Fibroblast of skin of abdomen (primary cell): ENCODE measurements around the gene CACNA2D1.
A peak's percentile ranks its signal among the peaks of the same experiment; 100 is the strongest.

Experiments used
- DNase-seq: peaks from one replicate; pipeline ENCODE4 v3.0.0-alpha.2; 2013

Gene CACNA2D1

DNA sequence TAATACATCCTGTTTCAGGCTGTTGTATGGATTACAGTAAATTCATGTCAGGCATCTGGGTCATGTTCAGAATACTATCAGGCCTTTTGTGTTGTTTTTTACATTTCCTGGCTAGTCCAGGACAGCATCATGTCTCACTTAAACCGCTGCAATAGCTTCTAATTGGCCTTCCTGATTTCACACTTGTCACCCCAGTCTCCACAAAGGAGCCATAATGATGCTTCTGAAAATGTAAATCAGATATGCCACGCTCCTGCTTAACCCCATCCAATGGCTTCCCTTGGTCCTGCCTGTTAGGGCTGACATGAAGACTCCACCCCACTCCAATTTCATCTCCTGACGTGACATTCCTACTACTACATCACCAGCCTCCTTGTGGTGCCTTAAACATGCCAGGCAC, 220.0 kb downstream of the CACNA2D1 start:
- no peak for DNase-seq

DNA sequence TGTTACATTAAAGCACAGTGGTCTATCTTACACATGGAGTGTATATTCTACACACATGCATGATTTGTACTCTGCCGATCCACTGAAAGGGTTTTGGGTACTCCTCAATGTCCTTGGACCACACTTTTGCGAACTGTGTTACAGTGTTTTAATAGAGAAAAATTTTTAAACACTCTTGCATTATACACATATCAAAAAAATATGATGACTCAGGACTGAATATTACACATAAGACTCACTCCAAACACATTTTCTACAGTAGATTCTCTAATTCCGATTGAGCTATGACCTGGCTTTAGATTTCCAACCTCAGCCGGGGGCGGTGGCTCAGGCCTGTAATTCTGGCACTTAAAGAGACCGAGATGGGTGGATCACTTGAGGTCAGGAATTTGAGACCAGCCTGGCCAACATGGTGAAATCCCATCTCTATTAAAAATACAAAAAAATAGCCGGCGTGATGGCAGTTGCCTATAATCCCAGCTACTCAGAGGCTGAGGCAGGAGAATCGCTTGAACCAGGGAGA, 222.4 kb downstream of the CACNA2D1 start:
- no peak for DNase-seq

DNA sequence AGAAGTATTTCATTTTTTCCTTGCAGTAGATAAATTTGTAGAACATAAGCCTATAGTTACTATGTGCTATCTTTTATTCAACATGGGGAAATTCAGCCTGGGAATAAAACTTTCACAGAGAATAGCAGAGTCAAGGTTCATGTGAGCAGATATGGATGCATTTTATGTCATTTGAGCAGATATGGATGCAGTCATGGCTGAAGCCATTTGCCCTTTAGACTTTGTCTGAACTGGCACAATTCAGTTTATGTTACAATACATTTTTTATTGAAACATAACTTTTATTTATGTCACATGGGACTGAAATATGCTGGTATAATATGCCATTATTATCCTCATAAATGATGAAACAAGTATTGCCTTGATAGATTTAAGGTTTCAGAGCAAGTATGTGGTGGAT, 231.1 kb downstream of the CACNA2D1 start:
- DNase-seq = no peak

DNA sequence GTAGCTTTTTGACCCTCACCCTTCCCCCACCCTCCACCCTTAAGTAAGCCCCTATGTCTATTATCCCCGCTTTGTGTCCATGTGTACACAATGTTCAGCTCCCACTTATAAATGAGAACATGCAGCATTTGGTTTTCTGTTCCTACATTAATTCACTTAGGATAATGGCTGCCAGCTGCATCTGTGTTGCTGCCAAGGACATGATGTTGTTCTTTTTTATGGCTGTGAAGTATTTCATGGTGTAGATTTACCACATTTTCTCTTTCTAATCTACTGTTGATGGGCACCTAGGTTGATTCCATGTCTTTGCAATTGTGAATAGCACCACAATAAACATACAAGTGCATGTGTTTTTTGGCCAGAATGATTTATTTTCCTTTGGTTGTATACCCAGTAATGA, 232.2 kb downstream of the CACNA2D1 start:
- DNase-seq = no peak

DNA sequence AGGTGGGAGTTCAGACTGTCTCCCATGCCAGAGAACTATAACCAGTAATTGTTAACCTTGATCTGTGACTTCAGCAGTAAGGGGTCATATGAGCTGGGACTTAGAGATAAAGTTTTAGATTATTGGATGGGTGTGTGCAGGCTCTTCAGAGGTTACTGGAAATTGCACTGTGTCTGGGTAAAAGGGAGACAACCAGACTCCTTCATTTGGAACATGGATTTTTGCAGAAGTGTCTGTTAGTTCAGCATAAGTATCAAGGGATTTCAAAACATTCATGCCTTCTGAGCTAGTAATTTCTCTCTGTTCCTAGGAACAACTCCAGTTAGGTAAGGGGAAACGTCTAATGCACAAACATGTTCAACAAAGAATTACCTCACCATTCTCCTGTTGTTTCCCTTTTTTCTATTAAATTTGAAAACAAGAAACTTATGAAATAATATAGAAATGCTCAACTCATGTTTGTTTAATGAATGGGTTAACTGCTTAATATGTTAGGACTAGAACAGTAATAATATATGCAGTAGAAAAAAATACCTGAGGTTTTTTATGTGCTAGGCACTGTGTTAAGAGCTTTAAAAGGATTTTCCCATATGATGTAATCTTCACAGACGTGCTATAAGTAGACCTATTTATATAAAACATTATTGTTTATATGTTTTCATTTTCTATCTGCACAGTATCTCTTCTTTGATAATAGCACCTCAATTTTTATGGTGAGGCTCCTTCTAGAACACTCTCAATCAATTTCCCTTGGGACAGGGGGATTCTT, 233.0 kb downstream of the CACNA2D1 start:
- DNase-seq = no peak

DNA sequence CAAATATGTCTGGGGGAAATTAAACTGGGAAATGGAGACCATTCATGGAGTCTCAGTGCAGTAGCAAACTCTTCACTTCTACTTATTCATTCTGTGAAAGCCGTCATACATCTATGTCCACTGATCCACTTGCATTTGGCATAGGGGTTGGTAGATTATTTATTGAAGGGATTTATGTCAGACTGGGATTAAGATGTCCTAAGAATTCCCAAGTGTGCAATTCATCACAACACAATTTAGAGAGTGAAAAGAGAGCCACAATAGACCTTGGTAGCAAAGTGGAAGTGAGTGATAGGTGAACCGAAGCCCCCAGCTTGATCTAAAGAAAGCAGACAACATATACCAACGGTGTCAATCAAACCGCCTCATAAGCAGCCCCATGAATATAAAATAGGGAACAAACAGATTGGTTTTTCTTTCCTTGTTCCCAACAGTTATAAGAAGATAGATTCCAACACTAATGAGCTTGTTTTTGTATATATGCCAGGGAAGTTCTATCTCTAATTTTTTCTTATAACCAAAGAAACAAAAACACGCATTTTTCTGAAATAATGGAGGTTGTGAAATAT, 234.3 kb downstream of the CACNA2D1 start:
- no peak for DNase-seq

DNA sequence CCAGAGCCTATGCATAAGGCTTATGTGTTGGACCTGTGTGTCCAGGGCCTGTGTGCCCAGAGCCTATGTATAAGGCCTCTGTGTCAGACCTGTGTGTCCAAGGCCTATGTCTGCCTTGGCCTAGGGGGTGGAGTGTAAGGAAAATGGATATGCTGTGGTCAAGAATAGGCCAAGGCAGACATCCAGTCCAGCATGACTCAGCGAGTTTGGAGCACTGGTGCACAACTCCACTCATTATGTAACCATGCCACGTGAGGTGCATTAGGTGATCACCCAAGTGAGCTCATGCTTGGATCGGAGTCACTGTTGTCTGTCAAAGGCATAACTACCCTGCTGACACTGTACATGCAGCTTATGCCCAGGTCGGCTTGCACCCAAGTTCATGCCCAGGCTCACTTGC, 238.9 kb downstream of the CACNA2D1 start:
- peak; percentile 42 for DNase-seq

DNA sequence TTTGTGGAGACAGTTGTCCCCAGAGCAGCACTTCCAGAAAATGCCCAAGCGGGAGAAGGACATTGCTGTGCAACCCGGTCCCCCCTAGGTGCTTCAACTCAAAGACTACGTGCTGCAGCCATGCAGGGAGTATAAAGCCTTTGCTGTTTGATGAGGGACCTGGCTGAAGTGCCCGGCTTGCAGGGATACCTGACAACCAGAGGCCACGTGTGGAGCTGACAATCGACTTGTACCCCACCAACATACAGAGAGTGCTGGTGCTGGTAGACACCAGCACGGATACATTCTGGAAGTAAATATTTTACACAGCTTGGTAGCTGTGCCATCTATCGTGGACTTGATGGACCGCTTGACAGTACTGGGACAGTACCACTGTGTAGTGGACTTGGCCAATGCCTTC, 240.6 kb downstream of the CACNA2D1 start:
- no peak for DNase-seq

DNA sequence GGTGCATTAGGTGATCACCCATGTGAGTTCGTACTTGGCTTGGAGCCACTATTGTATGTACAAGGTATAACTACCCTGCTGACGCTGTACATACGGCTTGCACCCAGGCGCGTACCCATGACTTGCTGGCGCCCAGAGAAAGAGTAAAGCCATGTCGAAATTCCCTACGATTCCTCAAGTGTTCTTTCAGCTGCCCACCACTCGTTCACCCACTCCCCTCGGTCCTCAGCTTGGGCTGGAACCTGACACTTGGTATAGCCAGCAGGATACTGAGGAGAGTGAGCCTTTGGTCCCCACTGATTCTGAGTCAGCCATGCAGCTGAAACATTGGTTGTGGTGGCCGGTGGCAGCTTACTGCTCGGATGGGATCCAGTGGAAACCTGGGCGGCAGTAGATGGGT, 241.5 kb downstream of the CACNA2D1 start:
- no peak for DNase-seq

DNA sequence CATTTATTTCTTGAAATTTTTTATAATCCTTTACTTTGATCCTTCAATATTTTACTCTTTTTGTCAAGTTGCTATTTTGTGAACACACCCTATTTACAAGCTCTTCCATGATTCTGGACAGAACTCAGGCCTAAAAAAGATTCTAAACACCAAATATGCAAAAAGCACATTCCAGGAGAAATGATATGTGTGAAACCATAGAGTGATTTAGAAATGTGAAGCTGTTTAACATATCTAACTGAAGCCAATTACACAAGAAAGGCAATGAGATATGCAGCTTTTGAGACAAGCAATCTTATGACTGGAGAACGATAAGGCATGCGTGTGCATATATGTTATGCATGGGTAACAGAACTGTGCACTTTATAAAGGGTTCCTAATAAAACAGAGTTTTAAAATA, 243.0 kb downstream of the CACNA2D1 start:
- DNase-seq = no peak

DNA sequence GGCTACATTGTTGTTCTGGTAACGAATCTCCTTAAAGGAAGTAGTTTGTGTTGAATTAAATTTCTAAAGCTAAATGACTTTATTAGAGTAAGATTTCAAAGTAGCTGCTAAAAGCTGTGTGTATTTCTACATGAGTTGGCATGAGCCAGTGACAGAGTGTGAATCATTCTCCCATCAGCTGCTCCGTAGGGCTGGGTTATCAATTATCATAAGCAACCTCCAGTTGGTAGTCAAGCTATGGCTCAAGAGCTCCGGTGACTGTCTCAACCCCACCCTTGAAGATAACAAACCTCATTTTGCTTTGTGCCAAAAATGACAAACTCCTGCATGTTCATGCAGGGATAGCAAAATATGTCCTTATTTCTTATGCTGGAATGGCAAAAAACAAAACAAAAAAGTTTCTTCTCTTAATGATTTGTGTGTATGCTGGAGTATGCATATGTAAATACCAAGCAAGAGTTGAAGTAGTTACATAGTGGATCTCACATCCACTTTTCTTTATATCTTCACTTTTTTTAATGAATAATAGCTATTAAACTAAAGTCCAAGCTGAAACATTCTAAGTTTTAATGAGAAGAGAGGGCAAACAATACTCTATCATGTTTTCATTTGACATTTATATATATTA, 249.4 kb downstream of the CACNA2D1 start:
- peak; percentile 22 for DNase-seq

DNA sequence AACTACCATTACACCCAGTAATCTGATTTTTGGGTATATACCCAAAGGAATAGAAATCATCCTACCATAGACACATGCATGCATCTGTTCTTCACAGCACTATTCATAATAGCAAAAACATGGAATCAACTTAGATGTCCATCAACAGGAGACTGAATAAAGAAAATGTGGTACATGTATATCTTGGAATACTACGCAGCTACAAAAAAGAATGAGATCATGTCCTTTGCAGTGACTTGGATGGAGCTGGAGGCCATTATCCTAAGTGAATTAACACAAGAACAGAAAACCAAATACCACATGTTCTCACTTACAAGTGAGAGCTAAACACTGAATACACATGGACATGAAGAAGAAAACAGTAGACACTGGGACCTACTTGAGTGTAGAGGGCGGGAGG, 254.9 kb downstream of the CACNA2D1 start:
- DNase-seq = no peak

DNA sequence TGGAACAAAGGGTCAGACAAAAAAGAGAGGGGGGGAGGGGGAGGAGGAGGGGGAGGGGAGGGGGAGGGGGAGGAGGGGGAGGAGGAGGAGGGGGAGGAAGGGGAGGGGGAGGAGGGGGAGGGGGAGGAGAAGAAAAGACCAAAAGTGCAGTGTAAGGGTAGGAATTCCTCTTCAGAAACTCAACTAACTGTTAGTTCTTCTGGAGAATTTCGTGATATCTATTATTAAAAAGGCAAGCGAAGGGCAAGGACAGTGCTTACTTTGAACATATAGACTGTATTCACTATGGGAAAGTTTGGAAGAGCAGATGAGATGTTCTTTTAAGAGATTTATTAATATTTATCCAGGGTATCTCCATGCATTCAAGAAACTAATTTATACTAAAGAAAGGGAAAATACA, 258.1 kb downstream of the CACNA2D1 start:
- DNase-seq = no peak

DNA sequence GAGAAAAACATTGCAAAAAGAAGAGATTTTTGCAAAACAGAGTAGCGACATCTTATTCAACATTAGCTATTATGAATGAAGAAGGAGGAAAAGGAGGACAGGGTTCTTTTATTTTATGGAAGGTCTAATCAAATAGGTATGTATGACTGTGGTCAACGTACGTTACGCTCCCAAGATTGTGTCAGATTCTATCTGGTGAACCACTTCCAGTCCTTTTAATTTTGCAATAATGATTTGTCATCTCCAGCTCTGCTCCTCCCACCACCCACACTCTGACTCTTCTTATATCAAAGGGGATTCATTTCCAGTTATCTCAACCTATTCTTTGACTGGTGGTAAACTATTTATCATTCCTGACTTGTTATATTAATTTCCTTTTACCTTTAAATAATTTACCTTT, 259.9 kb downstream of the CACNA2D1 start:
- DNase-seq = peak; percentile 55

DNA sequence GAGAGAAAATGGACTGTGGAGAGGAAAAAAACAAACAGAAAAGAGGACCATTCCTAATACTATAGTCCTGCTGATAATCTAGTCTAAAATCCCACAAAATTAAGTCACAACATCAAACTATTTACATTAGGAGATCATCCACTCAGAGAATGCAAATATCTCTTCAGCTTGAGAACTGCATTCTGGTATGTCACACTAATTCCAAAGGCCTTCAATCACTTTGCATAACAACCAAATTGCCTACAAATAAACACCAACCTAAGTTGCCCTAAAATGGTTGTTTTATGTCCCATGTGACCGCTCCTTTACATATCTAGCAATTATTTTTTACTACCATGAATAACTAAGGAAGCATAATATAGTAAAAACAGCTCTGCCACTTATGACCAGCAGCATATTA, 264.3 kb downstream of the CACNA2D1 start:
- DNase-seq = no peak

DNA sequence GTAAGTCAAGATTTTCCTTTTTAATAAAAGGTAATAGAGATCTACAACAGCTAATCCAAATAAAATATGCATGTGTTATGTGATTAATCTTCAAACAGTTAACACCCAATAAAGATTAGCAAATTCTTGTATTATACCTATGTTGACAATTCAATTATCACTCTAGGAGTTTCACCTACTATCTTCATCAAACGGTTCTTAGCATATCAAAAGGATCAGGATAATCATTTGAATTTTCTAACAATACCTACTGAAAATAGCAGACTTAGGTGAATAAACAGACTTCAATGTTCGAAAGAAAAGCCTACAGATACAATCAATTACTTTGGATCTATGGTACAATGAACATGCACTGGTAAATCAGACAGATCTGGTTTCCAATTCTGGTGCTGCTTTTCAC, 268.3 kb downstream of the CACNA2D1 start:
- DNase-seq = no peak

DNA sequence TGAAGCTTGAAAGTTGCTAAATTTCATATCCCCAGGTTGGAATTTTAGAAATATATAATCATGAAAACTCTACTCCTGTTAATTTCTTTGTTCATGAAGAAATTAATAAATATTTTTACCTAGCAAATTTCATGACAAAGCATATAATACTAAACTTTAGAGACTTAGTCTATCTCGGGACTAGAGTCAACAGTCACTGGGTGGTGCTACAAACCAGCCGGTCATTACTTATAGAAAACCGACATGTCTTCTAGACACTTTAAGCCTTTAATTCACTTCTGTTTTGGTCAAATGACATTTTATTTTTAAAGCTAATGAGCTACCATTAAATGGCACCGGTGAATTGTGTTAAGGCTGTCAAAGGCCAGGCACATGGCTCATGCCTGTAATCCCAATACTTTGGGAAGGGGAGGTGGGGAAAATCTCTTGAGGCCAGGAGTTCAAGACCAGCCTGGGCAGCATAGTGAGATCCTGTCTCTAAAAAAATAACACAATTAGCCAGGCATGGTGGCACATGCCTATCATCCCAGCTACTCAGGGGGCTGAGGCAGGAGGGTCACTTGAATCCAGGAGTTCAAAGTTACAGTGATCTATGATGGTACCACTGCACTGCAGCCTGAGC, 270.1 kb downstream of the CACNA2D1 start:
- DNase-seq = no peak

DNA sequence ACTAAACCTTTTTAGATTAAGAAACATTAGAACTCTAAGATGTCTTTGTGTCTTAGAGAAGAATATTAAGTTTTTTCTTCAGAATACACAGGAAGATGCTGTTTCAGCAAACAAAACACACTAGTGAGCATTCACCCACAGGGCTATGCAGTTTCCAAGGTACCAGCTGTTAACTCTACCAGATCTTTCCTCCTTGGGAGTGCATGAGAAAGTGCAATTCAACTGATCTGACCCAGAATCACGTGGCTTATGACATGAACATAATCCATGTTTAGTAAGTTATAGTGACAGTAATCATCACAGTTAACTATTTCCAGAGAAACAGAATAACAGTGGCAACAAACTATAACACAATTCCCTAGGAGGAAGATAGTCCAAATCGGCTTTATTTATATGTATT, 270.7 kb downstream of the CACNA2D1 start:
- no peak for DNase-seq

DNA sequence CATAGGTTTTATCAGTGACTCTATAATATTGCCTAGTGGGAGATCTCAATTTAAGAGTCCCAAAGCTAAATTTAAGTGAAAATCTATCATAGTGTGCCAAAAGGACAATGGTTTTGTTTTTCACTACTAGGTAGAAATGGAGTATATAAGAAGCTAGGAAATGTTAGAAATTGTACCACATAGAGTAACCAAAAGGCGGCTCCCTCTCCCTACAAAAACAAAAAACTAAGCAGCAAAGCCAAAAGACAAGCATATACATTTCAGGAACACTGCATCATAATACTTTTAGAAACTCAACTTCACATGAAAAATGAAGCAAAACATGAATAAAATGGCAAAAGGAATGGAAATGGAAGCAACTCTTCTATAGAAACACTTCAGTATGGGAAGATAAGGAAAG, 271.6 kb downstream of the CACNA2D1 start:
- DNase-seq = no peak

DNA sequence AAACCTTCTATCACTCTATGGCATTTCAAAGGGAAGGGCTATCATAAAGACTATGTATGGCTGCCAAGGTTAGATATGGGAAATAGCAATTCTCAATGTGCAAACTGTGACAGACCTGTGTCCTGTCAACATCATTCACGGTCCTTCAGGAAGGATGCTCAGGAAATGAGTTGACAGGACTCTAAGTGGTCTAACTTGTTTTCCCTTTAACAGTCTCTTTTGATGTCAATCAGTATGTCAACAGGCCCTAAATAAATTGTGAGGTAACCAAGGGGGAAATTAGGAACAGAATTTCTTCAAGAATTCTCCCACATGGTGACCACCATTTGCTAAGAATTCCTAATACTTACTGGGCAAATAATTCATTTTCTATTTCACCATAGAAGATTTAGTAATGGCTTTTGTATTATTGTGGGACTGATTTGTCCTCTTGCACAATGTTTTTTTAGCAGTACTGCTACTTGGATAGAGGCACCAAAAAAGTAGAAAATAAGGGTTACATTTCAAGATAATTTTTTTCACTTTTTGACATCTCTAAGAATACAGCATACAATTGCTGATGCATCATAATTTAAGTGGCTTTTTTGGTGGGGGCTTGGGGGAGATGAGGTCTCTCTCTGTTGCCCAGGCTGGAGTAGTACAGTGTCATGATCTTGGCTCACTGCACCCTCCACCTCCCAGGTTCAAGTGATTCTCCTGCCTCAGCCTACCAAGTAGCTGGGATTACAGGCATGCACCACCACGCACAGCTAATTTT, 275.8 kb downstream of the CACNA2D1 start:
- DNase-seq = no peak

DNA sequence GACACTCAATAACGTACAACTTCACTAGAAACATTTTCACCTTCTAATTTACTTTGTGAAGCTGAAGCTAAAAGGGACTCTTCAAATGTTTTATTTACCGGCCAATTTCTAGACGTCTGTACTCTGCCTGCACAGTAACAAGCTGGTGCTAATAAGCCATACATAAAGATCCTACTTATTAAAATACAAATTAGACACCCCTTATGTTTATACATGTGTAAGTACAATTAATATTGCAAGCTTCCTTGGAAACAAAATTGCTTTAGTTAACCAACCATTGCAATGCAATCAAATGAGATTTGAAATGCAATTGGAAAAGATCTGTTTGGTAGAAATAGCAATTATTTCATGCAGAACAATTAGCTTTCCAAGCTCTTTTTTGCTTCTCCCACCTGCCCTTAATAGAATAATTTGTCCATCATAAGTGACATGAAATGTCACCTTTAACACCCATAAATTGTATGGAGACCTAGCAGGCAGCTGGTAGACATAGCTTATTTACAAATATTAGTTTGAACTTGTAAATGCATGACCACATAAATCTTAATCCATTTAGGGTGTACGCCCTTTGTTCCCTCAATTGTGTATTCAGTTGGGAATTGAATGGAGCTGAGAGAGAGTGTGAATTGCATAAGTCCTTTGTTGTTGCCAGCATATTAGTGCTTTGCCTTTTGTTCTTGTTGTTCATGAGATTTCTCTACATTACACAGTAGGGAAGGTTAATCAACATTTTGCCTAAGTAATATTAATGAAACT, 277.1 kb downstream of the CACNA2D1 start:
- no peak for DNase-seq

DNA sequence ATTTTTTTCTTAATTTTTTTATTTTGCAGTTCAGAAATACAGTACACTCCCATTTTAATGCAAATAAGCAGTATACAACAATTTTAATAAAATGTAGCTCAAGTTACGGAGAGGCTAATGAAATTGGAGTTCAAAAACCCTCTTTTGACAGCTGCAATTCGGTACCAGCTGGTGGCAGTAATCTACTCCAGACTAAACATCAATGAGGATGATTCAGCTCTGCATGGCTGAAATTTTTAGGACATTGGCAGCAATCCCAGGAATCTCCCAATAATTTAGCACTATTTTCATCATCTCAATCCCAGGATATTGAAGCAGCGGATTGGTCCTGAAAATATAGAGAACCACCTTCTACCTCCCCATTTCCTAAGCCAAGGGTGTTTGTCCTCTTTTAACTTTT, 278.8 kb downstream of the CACNA2D1 start:
- peak; percentile 89 for DNase-seq
